GM10266 (cell line): Measurements from ENCODE around the gene FHOD3.
A peak's percentile ranks its signal among the peaks of the same experiment; 100 is the strongest.

ENCODE experiments used
- DNase-seq: peaks from one replicate; pipeline ENCODE4 v3.0.0; 2012; ENCODE audit errors: extremely low spot score
- CTCF ChIP-seq: IDR thresholded peaks from 2 replicates; pipeline ENCODE4 v1.5.1; 2012; ENCODE audit warnings: mild to moderate bottlenecking, low read depth; ENCODE audit not compliant: control insufficient read depth, insufficient read depth; ENCODE audit errors: missing control alignments

The FHOD3 gene

GRCh38 chr18:36328385-36328858, 30.9 kb downstream of the FHOD3 start:
- no peak for TF ChIP-seq CTCF
- DNase-seq: peak; percentile 22

GRCh38 chr18:36328916-36329315, 31.4 kb downstream of the FHOD3 start:
- TF ChIP-seq CTCF: no peak
- DNase-seq: no peak

GRCh38 chr18:36329684-36330434, 32.3 kb downstream of the FHOD3 start:
- no peak for TF ChIP-seq CTCF
- DNase-seq: no peak

GRCh38 chr18:36330435-36331052, 33.0 kb downstream of the FHOD3 start:
- no peak for TF ChIP-seq CTCF
- DNase-seq: no peak

GRCh38 chr18:36331521-36331971, 34.0 kb downstream of the FHOD3 start:
- TF ChIP-seq CTCF: no peak
- DNase-seq: no peak

GRCh38 chr18:36333414-36333813, 35.9 kb downstream of the FHOD3 start:
- DNase-seq: no peak
- TF ChIP-seq CTCF: no peak

GRCh38 chr18:36334798-36335197, 37.3 kb downstream of the FHOD3 start:
- no peak for TF ChIP-seq CTCF
- DNase-seq: no peak
